K562 (cell line): ENCODE measurements around the gene PSMD8. TPM values are rescaled to one million over a fixed set of nuclear protein-coding genes. Genes with fewer than 3 reads are reported as not detected.
A peak's percentile ranks its signal among the peaks of the same experiment; 100 is the strongest.

Experiments used
- CBX2 ChIP-seq: fragments of 200-600 bp; sonication (generic); IDR thresholded peaks from one replicate; pipeline ENCODE4 v1.6.1; 2012; ENCODE audit warnings: mild to moderate bottlenecking, low read length, inconsistent platforms; ENCODE audit not compliant: insufficient read depth, poor library complexity, severe bottlenecking
- EZH2 ChIP-seq: IDR thresholded peaks from 2 replicates; pipeline ENCODE4 v1.6.1; 2012; ENCODE audit warnings: low read depth, mild to moderate bottlenecking, inconsistent platforms, low read length, borderline replicate concordance
- FOXA3 ChIP-seq, 2 experiments: fragments of 450-650 bp in 1 of 2; sonication (generic) in 1 of 2; formaldehyde crosslinking; IDR thresholded peaks in 1 of 2; conservative IDR thresholded peaks in 1 of 2; 2 replicates each; pipeline versions ENCODE4 v1.4.0 to v1.8.0; 2020 to 2022; ENCODE audit warnings: mild to moderate bottlenecking in 2 of 2, missing genetic modification reagents in 1 of 2
- HDAC8 ChIP-seq: fragments of 450-650 bp; IDR thresholded peaks from 2 replicates; pipeline ENCODE4 v1.6.1; 2016; ENCODE audit warnings: mild to moderate bottlenecking, missing genetic modification characterization, moderate library complexity, missing compliant biosample characterization
- HNRNPH1 ChIP-seq: fragments of 200-400 bp; formaldehyde crosslinking; optimal IDR thresholded peaks from 2 replicates; pipeline ENCODE3; 2017; ENCODE audit warnings: low read depth, mild to moderate bottlenecking, low read length, moderate library complexity
- KDM4B ChIP-seq, 2 experiments: fragments of 450-650 bp in 1 of 2; sonication (generic) in 1 of 2; IDR thresholded peaks; 2 replicates each; pipeline ENCODE4 v1.6.1; 2016 to 2017; ENCODE audit warnings: borderline replicate concordance in 2 of 2, antibody characterized with exemption in 1 of 2, low read depth in 1 of 2, mild to moderate bottlenecking in 1 of 2
- KLF1 ChIP-seq: fragments of 450-650 bp; IDR thresholded peaks from 2 replicates; pipeline ENCODE4 v1.6.1; 2016; ENCODE audit warnings: missing genetic modification characterization, missing compliant biosample characterization
- MCM7 ChIP-seq, 2 experiments: fragments of 450-650 bp; IDR thresholded peaks; 2 replicates each; pipeline ENCODE4 v1.6.1; 2016 to 2018
- MYBL2 ChIP-seq, 2 experiments: fragments of 450-650 bp in 1 of 2; sonication (generic) in 1 of 2; formaldehyde crosslinking in 1 of 2; IDR thresholded peaks; 2 replicates each; pipeline versions ENCODE4 v1.6.1 to v1.8.1; 2017 to 2022; ENCODE audit warnings: borderline replicate concordance in 1 of 2, inconsistent platforms in 1 of 2, low read depth in 1 of 2, mild to moderate bottlenecking in 1 of 2, missing genetic modification reagents in 1 of 2, moderate library complexity in 1 of 2
- NCOA6 ChIP-seq: fragments of 450-650 bp; IDR thresholded peaks from 2 replicates; pipeline ENCODE4 v1.6.1; 2017; ENCODE audit warnings: mild to moderate bottlenecking
- NFIX ChIP-seq: fragments of 250-450 bp; sonication (Bioruptor Pico); IDR thresholded peaks from 2 replicates; pipeline ENCODE4 v1.4.0; 2020; ENCODE audit warnings: low read depth, mild to moderate bottlenecking, moderate library complexity
- RBM34 ChIP-seq: fragments of 200-400 bp; formaldehyde crosslinking; IDR thresholded peaks from 2 replicates; pipeline ENCODE4 v1.6.1; 2018; ENCODE audit warnings: low read length, borderline replicate concordance; ENCODE audit not compliant: insufficient read depth
- RFX5 ChIP-seq: IDR thresholded peaks from 2 replicates; pipeline ENCODE4 v1.6.1; 2011; ENCODE audit warnings: low read depth, mild to moderate bottlenecking, improper control_type of control experiment, low read length
- SLC30A9 ChIP-seq: fragments of 250-450 bp; sonication (Bioruptor Pico); IDR thresholded peaks from 2 replicates; pipeline ENCODE4 v1.8.0; 2022; ENCODE audit warnings: mild to moderate bottlenecking, moderate library complexity
- TCF7L2 ChIP-seq: fragments of 150-350 bp; IDR thresholded peaks from 2 replicates; pipeline ENCODE4 v1.6.1; 2016; ENCODE audit warnings: low read depth, mild to moderate bottlenecking, low read length, moderate library complexity
- U2AF1 ChIP-seq: fragments of 200-400 bp; formaldehyde crosslinking; optimal IDR thresholded peaks from 2 replicates; pipeline ENCODE3; 2017; ENCODE audit warnings: mild to moderate bottlenecking, low read depth, low read length, moderate library complexity
- ZBTB26 ChIP-seq: fragments of 450-650 bp; formaldehyde crosslinking; IDR thresholded peaks from 2 replicates; pipeline ENCODE4 v1.4.0; 2022; ENCODE audit warnings: missing genetic modification characterization
- ZC3H8 ChIP-seq: fragments of 450-650 bp; IDR thresholded peaks from 2 replicates; pipeline ENCODE4 v1.6.1; 2017
- ZNF717 ChIP-seq: fragments of 250-450 bp; sonication (Bioruptor Pico); IDR thresholded peaks from 2 replicates; pipeline ENCODE4 v1.5.0; 2021
- ZNF785 ChIP-seq: fragments of 250-450 bp; sonication (Bioruptor Pico); IDR thresholded peaks from 2 replicates; pipeline ENCODE4 v1.4.0; 2020; ENCODE audit warnings: mild to moderate bottlenecking
- polyA plus RNA-seq, 8 experiments: library from polyadenylated mRNA; depleted of rRNA in 4 of 8; stranded (reverse) in 5 of 8; unstranded in 3 of 8; fragments of >200 nt; fragmentation: Nextera tagmentation in 2 of 8; fragmentation: Illumina TruSeq in 1 of 8; extraction: Ambion mirVana in 2 of 8; extraction: Trizol in 1 of 8; gene quantifications; 2 replicates each; pipeline versions ENCODE4 v1.2.1 to v1.2.3, GENCODE V29; 2011 to 2014; ENCODE audit warnings: inconsistent platforms in 1 of 8, missing spikeins in 1 of 8
- total RNA-seq, 7 experiments: library from RNA; depleted of rRNA in 6 of 7; stranded (reverse); fragments of >200 nt in 6 of 7; fragmentation: Illumina TruSeq in 2 of 7; extraction: Trizol in 2 of 7; gene quantifications; 2 replicates each; pipeline versions ENCODE4 v1.2.1 to v1.2.3, GENCODE V29; 2011 to 2021; ENCODE audit warnings: low replicate concordance in 1 of 7
- TF ChIP-seq, protein P1 (sequence below), 3 experiments: fragments of 200-800 bp in 1 of 3; sonication (Bioruptor generic) in 1 of 3; sonication (generic) in 1 of 3; formaldehyde crosslinking in 1 of 3; IDR thresholded peaks; 2 replicates each; pipeline versions ENCODE4 v1.6.1 to v1.8.0; 2016 to 2022; ENCODE audit warnings: mild to moderate bottlenecking in 2 of 3, missing compliant biosample characterization in 2 of 3, missing genetic modification characterization in 2 of 3, missing genetic modification reagents in 1 of 3
- TF ChIP-seq, protein P2 (sequence below): fragments of 250-450 bp; sonication (Bioruptor Pico); IDR thresholded peaks from 2 replicates; pipeline ENCODE4 v1.9.0; 2021; ENCODE audit warnings: mild to moderate bottlenecking, inconsistent platforms

PSMD8 gene
- total and polyA plus RNA-seq, 9 of the 15 experiments (the other 6 are each of a cell fraction or from before 2014, with no cell fraction given): 130 to 583 (median 315) TPM

GRCh38 chr19:38402967-38403674 is 28.8 kb downstream of the PSMD8 start, which contains the start of gene FAM98C (continued):
- TF ChIP-seq EZH2 (no peak), HNRNPH1 (no peak), ZNF717 (CRISPR knock-in tag) (no peak), KDM4B (IDR thresholded peaks at IDR 0.05; ENCODE audit: borderline replicate concordance in 2 of 2, low read depth in 1 of 2) (0 out of 4 replicates have a peak, but pooled peaks of 1 of the 2 experiments have one; percentile 33), HDAC8 (no peak), ZBTB26 (no peak), CBX2 (no peak), RBM34 (peak; percentile 60; the same call in 1 of the 2 replicates), U2AF1 (no peak), ZC3H8 (no peak), RFX5 (no peak), TCF7L2 (no peak), MCM7 (IDR thresholded peaks at IDR 0.05) (no peak), SLC30A9 (CRISPR knock-in tag) (no peak), MYBL2 (IDR thresholded peaks at IDR 0.05; ENCODE audit: low read depth) (no peak), MYBL2 (CRISPR knock-in tag; IDR thresholded peaks at IDR 0.05; ENCODE audit: borderline replicate concordance) (no peak), FOXA3 (CRISPR knock-in tag; conservative IDR thresholded peaks at IDR 0.05 in 1 of 2, IDR thresholded peaks at IDR 0.05 in 1 of 2) (no peak), NFIX (no peak), KLF1 (tag) (0 out of 2 replicates have a peak, but pooled peaks have one; percentile 17), NCOA6 (no peak), ZNF785 (CRISPR knock-in tag) (no peak)
- TF ChIP-seq, protein P1, sequence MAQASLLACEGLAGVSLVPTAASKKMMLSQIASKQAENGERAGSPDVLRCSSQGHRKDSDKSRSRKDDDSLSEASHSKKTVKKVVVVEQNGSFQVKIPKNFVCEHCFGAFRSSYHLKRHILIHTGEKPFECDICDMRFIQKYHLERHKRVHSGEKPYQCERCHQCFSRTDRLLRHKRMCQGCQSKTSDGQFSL (CRISPR knock-in tag; IDR thresholded peaks at IDR 0.05): no peak; the same call in 1 of the 2 replicates
- TF ChIP-seq, protein P1 (tag; IDR thresholded peaks at IDR 0.05): no peak
- TF ChIP-seq, protein P2, sequence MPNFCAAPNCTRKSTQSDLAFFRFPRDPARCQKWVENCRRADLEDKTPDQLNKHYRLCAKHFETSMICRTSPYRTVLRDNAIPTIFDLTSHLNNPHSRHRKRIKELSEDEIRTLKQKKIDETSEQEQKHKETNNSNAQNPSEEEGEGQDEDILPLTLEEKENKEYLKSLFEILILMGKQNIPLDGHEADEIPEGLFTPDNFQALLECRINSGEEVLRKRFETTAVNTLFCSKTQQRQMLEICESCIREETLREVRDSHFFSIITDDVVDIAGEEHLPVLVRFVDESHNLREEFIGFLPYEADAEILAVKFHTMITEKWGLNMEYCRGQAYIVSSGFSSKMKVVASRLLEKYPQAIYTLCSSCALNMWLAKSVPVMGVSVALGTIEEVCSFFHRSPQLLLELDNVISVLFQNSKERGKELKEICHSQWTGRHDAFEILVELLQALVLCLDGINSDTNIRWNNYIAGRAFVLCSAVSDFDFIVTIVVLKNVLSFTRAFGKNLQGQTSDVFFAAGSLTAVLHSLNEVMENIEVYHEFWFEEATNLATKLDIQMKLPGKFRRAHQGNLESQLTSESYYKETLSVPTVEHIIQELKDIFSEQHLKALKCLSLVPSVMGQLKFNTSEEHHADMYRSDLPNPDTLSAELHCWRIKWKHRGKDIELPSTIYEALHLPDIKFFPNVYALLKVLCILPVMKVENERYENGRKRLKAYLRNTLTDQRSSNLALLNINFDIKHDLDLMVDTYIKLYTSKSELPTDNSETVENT: 0 out of 2 replicates have a peak, but pooled peaks have one; percentile 21
